Astrocyte of the spinal cord (primary cell): ENCODE data around the gene PARP3.

ENCODE experiments used
- DNase-seq: peaks from one replicate; pipeline ENCODE4 v3.0.0; 2011; ENCODE audit warnings: low read depth, low spot score
- H3K4me3 ChIP-seq: 2 replicates; pipeline ENCODE4 v1.5.1; 2011; ENCODE audit warnings: low read depth, mild to moderate bottlenecking, low read length, moderate library complexity
- CTCF ChIP-seq: IDR thresholded peaks from 2 replicates; pipeline ENCODE4 v1.5.1; 2012; ENCODE audit warnings: low read depth, mild to moderate bottlenecking, low read length, inconsistent platforms
- in situ Hi-C: cut with HindIII; loops from 2 replicates; pipeline ENCODE4 v1.10.0; 2017; ENCODE audit warnings: low sequenced_read_pairs

PARP3 gene

GRCh38 chr3:51974277-51974962, 32.3 kb downstream of the PARP3 start:
- peak overlapping the region; percentile 55 for H3K4me3 ChIP-seq
- DNase-seq = no peak
- TF ChIP-seq CTCF = no peak
- in situ Hi-C loops = no loop called here

- DNase-seq = peak; percentile 47
- no peak for TF ChIP-seq CTCF
- H3K4me3 ChIP-seq = peak within 1 kb of the TSS; percentile 82
- in situ Hi-C loops = no loop called here
Observed at GRCh38 chr3:51974963-51975851, 33.0 kb downstream of the PARP3 start, which contains the start of gene ABHD14A. Gene ABHD14A (plus strand): TSS chr3:51975064. CDS start chr3:51975136, 72 bp downstream.

GRCh38 chr3:51975852-51976549, 33.8 kb downstream of the PARP3 start:
- in situ Hi-C loops = no loop called here
- no peak for TF ChIP-seq CTCF
- peak; percentile 81 for DNase-seq
- peak overlapping the region; percentile 55 for H3K4me3 ChIP-seq

- no peak for DNase-seq
- no peak overlapping the region for H3K4me3 ChIP-seq
- in situ Hi-C loops = no loop called here
- no peak for TF ChIP-seq CTCF
Observed at GRCh38 chr3:51977446-51978142, 35.4 kb downstream of the PARP3 start.

GRCh38 chr3:51978143-51978502, 36.0 kb downstream of the PARP3 start:
- in situ Hi-C loops = no loop called here
- no peak for DNase-seq
- H3K4me3 ChIP-seq = no peak overlapping the region
- TF ChIP-seq CTCF = no peak

GRCh38 chr3:51980253-51980652, 38.1 kb downstream of the PARP3 start:
- in situ Hi-C loops = no loop called here

More at GRCh38 chr3:51980253-51980652, 38.1 kb downstream of the PARP3 start:
- TF ChIP-seq CTCF = no peak
- no peak for DNase-seq
- no peak overlapping the region for H3K4me3 ChIP-seq
